Non-pigmented ciliary epithelial cell (primary cell): ENCODE results near the gene LUZP1.

ENCODE experiments used
- DNase-seq: peaks from one replicate; pipeline ENCODE4 v3.0.0-alpha.2; 2010; ENCODE audit warnings: low read depth

Gene LUZP1

GRCh38 chr1:23188434-23188884 lies 19.8 kb upstream of the LUZP1 start:
- no peak for DNase-seq

- DNase-seq: no peak
Measured at GRCh38 chr1:23187637-23188036, 19.0 kb upstream of the LUZP1 start.

- DNase-seq: no peak
Measured at GRCh38 chr1:23185381-23185780, 16.7 kb upstream of the LUZP1 start.

- DNase-seq: no peak
Measured at GRCh38 chr1:23184212-23184934, 15.7 kb upstream of the LUZP1 start.

GRCh38 chr1:23179862-23180261 lies 11.2 kb upstream of the LUZP1 start:
- no peak for DNase-seq

- DNase-seq: no peak
Measured at GRCh38 chr1:23178950-23179349, 10.3 kb upstream of the LUZP1 start.

- DNase-seq: no peak
Measured at GRCh38 chr1:23178414-23178813, 9.8 kb upstream of the LUZP1 start.

GRCh38 chr1:23177438-23178380 lies 9.1 kb upstream of the LUZP1 start:
- no peak for DNase-seq

GRCh38 chr1:23177031-23177430 lies 8.4 kb upstream of the LUZP1 start:
- no peak for DNase-seq

GRCh38 chr1:23174426-23175110 lies 5.9 kb upstream of the LUZP1 start:
- no peak for DNase-seq

- no peak for DNase-seq
Measured at GRCh38 chr1:23171181-23171755, 2.6 kb upstream of the LUZP1 start.

GRCh38 chr1:23169727-23170335 lies 1.2 kb upstream of the LUZP1 start:
- DNase-seq: no peak

GRCh38 chr1:23169195-23169575 lies 529 bp upstream of the LUZP1 start:
- no peak for DNase-seq

GRCh38 chr1:23168079-23168444 lies 594 bp downstream of the LUZP1 start:
- no peak for DNase-seq

- DNase-seq: no peak
Measured at GRCh38 chr1:23167353-23168078, 1.1 kb downstream of the LUZP1 start.

GRCh38 chr1:23166854-23167253 lies 1.8 kb downstream of the LUZP1 start:
- no peak for DNase-seq

- DNase-seq: no peak
Measured at GRCh38 chr1:23163395-23163794, 5.3 kb downstream of the LUZP1 start.

- no peak for DNase-seq
Measured at GRCh38 chr1:23159963-23160877, 8.4 kb downstream of the LUZP1 start.

- no peak for DNase-seq
Measured at GRCh38 chr1:23156940-23157339, 11.7 kb downstream of the LUZP1 start.
